Prostate gland (tissue), 2 donors: ENCODE data around the gene CRISPLD2.

Source experiments
- POLR2A ChIP-seq: fragments of 450-650 bp; IDR thresholded peaks from one replicate; pipeline ENCODE4 v1.6.1; 2016; ENCODE audit warnings: antibody characterized with exemption, mild to moderate bottlenecking
- POLR2AphosphoS5 ChIP-seq: sonication (generic); formaldehyde crosslinking; IDR thresholded peaks from one replicate; pipeline ENCODE4 v1.6.1; 2017; ENCODE audit warnings: antibody characterized with exemption
- TF ChIP-seq, protein P1 (sequence below), 4 experiments: fragments of 200-600 bp in 2 of 4; fragments of 450-650 bp in 2 of 4; sonication (generic) in 2 of 4; IDR thresholded peaks; 1 replicate in 3 of 4; 2 replicates in 1 of 4; pipeline ENCODE4 v1.5.1; 2016 to 2019; ENCODE audit warnings: antibody characterized with exemption in 4 of 4, mild to moderate bottlenecking in 2 of 4, moderate library complexity in 2 of 4

DNA sequence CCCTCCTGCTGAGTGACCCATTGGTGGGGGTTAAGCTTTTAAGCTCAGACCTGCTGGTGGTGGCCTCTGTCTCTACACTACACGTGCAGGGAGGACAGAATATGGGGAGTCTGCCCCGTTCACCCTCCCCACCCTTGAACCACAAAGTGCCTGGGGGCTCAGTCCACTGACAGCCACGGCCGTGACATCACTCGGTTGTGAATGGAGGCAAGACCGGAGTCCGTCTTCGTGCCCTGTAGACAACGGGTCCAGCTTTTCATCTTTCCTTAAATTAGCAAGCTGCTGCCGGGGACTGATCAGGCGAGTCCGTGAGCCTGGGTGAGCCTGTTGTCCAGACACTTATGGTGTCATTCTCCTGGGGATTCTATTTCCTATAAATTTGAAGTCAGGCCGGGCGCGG is 67.4 kb downstream of the CRISPLD2 start:
- TF ChIP-seq, protein P1, sequence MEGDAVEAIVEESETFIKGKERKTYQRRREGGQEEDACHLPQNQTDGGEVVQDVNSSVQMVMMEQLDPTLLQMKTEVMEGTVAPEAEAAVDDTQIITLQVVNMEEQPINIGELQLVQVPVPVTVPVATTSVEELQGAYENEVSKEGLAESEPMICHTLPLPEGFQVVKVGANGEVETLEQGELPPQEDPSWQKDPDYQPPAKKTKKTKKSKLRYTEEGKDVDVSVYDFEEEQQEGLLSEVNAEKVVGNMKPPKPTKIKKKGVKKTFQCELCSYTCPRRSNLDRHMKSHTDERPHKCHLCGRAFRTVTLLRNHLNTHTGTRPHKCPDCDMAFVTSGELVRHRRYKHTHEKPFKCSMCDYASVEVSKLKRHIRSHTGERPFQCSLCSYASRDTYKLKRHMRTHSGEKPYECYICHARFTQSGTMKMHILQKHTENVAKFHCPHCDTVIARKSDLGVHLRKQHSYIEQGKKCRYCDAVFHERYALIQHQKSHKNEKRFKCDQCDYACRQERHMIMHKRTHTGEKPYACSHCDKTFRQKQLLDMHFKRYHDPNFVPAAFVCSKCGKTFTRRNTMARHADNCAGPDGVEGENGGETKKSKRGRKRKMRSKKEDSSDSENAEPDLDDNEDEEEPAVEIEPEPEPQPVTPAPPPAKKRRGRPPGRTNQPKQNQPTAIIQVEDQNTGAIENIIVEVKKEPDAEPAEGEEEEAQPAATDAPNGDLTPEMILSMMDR (IDR thresholded peaks at IDR 0.05): no peak
- TF ChIP-seq POLR2AphosphoS5 (no peak), POLR2A (no peak)
